Activated T-cell treated with anti-CD3 and anti-CD28 coated beads, Interleukin-2, amount 50 U/mL, for 1 hour (primary cell): Measurements from ENCODE around the gene SETD4.
"Not testable (repeated sequence)": the region's sequence is repeated elsewhere in the genome, so short reads cannot be mapped to it uniquely, and the experiment has no call there.

Source experiments
- DNase-seq: peaks from one replicate; pipeline ENCODE4 v3.0.0-alpha.2; 2020

Gene SETD4

GRCh38 chr21:36076878-36077655 lies 16.7 kb upstream of the SETD4 start:
- DNase-seq: no peak

GRCh38 chr21:36075953-36076352 lies 15.6 kb upstream of the SETD4 start:
- no peak for DNase-seq

GRCh38 chr21:36075171-36075570 lies 14.8 kb upstream of the SETD4 start:
- no peak for DNase-seq

GRCh38 chr21:36073911-36074310 lies 13.6 kb upstream of the SETD4 start:
- DNase-seq: not testable (repeated sequence)

- DNase-seq: no peak
Measured at GRCh38 chr21:36073181-36073580, 12.9 kb upstream of the SETD4 start.

- DNase-seq: no peak
Measured at GRCh38 chr21:36072453-36073162, 12.3 kb upstream of the SETD4 start.

- no peak for DNase-seq
Measured at GRCh38 chr21:36070999-36071398, 10.7 kb upstream of the SETD4 start.

GRCh38 chr21:36069713-36070583 lies 9.6 kb upstream of the SETD4 start, which contains the start of gene CBR1:
TSS of gene CBR1 (plus strand) at chr21:36070024. CDS start at chr21:36070116, 92 bp downstream.
- DNase-seq: peak; percentile 87

- no peak for DNase-seq
Measured at GRCh38 chr21:36068748-36069398, 8.5 kb upstream of the SETD4 start.

- no peak for DNase-seq
Measured at GRCh38 chr21:36065497-36066036, 5.2 kb upstream of the SETD4 start.

GRCh38 chr21:36064085-36064460 lies 3.7 kb upstream of the SETD4 start:
- no peak for DNase-seq

GRCh38 chr21:36063375-36064084 lies 3.2 kb upstream of the SETD4 start:
- no peak for DNase-seq

- no peak for DNase-seq
Measured at GRCh38 chr21:36061445-36061844, 1.1 kb upstream of the SETD4 start.

- DNase-seq: no peak
Measured at GRCh38 chr21:36059823-36060158, 535 bp downstream of the SETD4 start.

- no peak for DNase-seq
Measured at GRCh38 chr21:36055551-36055950, 4.8 kb downstream of the SETD4 start.

- DNase-seq: no peak
Measured at GRCh38 chr21:36053715-36054062, 6.6 kb downstream of the SETD4 start.

- DNase-seq: no peak
Measured at GRCh38 chr21:36052860-36053714, 7.2 kb downstream of the SETD4 start.

GRCh38 chr21:36048357-36048756 lies 12.0 kb downstream of the SETD4 start:
- DNase-seq: no peak

- DNase-seq: no peak
Measured at GRCh38 chr21:36047139-36047538, 13.2 kb downstream of the SETD4 start.

- no peak for DNase-seq
Measured at GRCh38 chr21:36045993-36046392, 14.3 kb downstream of the SETD4 start.

- no peak for DNase-seq
Measured at GRCh38 chr21:36044056-36044455, 16.3 kb downstream of the SETD4 start.
